ENCODE results near the gene REV3L.
"Not testable (repeated sequence)": the region's sequence is repeated elsewhere in the genome, so short reads cannot be mapped to it uniquely, and the experiment has no call there.

Gene REV3L

DNA sequence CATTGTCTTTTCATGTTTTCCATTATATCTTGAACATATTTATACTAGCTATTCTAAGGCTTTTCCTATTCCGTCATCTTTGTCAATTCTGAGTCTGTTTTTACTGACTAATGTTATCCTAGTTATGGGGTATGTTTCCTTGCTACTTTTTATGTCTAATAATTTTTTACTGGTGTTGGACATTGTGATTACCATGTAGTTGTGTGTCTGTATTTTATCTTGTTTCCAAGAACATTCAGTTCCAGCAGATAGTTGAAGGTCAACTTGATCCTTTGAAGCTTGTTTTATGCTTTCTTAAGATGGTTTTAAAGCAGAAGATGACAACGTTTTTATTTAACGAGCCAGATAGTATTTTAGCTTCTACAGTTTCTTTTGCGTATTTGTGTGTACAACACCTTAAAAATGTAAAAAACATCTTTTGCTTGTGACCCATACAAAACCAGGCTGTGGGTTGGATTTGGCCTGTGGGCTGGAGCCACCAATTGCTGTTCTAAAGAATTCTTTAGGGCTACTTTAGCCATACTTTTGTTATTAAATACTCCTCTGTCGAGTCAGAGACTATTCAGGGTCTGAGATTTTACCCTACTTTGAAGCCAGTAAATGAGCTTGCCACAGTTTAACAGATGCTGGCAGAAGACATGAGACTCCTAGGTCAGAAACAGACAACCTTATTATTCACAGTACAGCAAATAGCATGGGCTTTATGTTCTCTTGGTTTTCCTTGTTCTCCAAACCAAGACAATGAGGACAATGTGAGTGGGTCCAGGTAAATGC, 38.7 kb upstream of the REV3L start:
- Histone ChIP-seq H3K9me3 (ENCODE audit: control insufficient read depth, low read length) (no peaks in the 10 kb centered on the region), H3K4me3 (ENCODE audit: insufficient read depth, low read depth, low read length) (no peak overlapping the region), H3K27me3 (ENCODE audit: control insufficient read depth, insufficient read depth, low read length, poor library complexity, severe bottlenecking) (no peaks in the 10 kb centered on the region), H3K27ac (ENCODE audit: insufficient read depth, low read depth, low read length, poor library complexity, severe bottlenecking) (no peak overlapping the region), H3K36me3 (ENCODE audit: control insufficient read depth, insufficient read depth, low read length) (no peaks in the 10 kb centered on the region), H3K4me1 (ENCODE audit: control insufficient read depth, insufficient read depth, low read length) (no peaks in the 10 kb centered on the region)
- WGBS, 2 experiments = 93 to 95% methylated on average over 4 to 5 of the region's 5 CpGs

DNA sequence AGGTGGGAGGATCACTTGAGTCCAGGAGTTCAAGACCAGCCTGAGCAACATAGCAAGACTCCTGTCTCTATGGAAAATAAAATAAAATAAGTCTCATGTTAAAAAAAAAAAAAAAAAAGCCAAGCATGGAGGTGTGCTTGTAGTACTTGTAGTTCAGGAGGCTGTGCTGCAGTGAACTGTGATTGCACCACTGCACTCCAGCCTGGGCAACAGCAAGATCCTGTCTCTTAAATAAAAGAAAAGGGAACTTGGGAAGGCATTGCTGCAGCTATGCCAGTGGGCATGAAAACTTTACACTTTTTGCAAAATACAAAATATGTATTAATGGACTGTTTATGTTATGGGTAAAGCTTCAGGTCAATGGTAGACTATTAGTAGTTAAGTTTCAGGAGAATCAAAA, 37.5 kb upstream of the REV3L start:
- Histone ChIP-seq H3K4me1 (ENCODE audit: control insufficient read depth, insufficient read depth, low read length) (no peaks in the 10 kb centered on the region), H3K27ac (ENCODE audit: insufficient read depth, low read depth, low read length, poor library complexity, severe bottlenecking) (no peak overlapping the region), H3K27me3 (ENCODE audit: control insufficient read depth, insufficient read depth, low read length, poor library complexity, severe bottlenecking) (no peaks in the 10 kb centered on the region), H3K9me3 (ENCODE audit: control insufficient read depth, low read length) (no peaks in the 10 kb centered on the region), H3K36me3 (ENCODE audit: control insufficient read depth, insufficient read depth, low read length) (no peaks in the 10 kb centered on the region), H3K4me3 (ENCODE audit: insufficient read depth, low read depth, low read length) (no peak overlapping the region)

DNA sequence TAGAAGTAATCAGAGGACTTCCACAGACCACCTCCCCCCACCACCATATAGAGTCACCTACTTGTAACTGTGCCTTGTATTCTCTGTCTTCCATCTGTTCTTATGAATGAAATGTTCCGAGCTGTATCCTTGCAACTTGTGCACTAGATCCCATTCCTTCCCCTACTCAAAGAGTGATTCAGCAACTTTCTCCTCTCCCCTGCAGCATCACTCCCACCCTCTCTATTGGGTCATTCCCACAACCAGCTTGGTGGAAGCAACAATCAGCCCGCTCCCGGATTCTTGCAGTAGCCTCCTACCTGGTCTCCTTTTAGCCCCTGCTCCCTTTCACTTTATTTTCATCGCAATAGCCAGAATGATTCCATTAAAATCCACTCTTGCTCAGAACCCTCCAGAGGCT, 34.9 kb upstream of the REV3L start:
- H3K9me3 ChIP-seq (ENCODE audit: control insufficient read depth, low read length) = no peaks in the 10 kb centered on the region
- WGBS, 2 experiments = 88 to 89% methylated on average over 4 of the region's 4 CpGs
- H3K27ac ChIP-seq (ENCODE audit: insufficient read depth, low read depth, low read length, poor library complexity, severe bottlenecking) = no peak overlapping the region
- H3K4me1 ChIP-seq (ENCODE audit: control insufficient read depth, insufficient read depth, low read length) = no peaks in the 10 kb centered on the region
- H3K36me3 ChIP-seq (ENCODE audit: control insufficient read depth, insufficient read depth, low read length) = no peaks in the 10 kb centered on the region
- no peak overlapping the region for H3K4me3 ChIP-seq (ENCODE audit: insufficient read depth, low read depth, low read length)
- H3K27me3 ChIP-seq (ENCODE audit: control insufficient read depth, insufficient read depth, low read length, poor library complexity, severe bottlenecking) = no peaks in the 10 kb centered on the region

DNA sequence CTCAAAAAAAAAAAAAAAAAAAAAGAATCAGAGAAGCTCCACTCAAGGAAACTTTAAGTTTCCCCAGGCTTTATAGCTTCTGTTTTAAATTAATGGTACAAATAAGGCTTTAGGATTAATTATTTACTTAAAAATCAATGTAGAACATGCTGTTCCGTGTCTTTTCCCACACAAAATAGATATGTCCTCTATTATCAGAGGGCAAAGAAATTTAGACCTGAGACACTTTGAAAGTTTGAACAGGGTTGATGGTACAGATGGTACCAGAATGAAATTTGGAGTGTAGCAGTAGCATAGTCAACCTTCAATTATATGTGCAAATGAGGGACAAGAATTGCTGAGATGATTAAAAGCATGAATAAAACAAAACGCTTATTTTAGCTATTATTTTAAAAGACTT, 32.2 kb upstream of the REV3L start:
- Histone ChIP-seq H3K27me3 (ENCODE audit: control insufficient read depth, insufficient read depth, low read length, poor library complexity, severe bottlenecking) (no peaks in the 10 kb centered on the region), H3K36me3 (ENCODE audit: control insufficient read depth, insufficient read depth, low read length) (no peaks in the 10 kb centered on the region), H3K4me3 (ENCODE audit: insufficient read depth, low read depth, low read length) (no peak overlapping the region), H3K4me1 (ENCODE audit: control insufficient read depth, insufficient read depth, low read length) (no peaks in the 10 kb centered on the region), H3K27ac (ENCODE audit: insufficient read depth, low read depth, low read length, poor library complexity, severe bottlenecking) (no peak overlapping the region), H3K9me3 (ENCODE audit: control insufficient read depth, low read length) (no peaks in the 10 kb centered on the region)
- 80 to 100% methylated on average over 1 of the region's 2 CpGs for WGBS, 2 experiments

DNA sequence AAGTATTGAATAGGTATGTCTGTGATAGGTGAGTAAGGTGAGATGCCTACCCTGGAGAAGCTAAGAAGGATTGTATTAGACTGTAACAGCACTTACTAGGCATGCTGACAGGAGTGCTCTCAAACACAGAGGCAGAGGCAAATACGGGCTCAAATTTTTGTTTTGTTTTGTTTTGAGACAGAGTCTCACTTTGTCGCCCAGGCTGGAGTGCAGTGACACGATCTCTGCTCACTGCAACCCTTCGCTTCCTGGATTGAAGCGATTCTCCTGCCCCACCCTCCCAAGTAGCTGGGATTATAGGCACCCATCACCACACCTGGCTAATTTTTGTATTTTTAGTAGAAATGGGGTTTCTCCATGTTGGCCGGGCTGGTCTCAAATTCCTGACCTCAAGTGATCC, 31.5 kb upstream of the REV3L start:
- H3K4me1 ChIP-seq (ENCODE audit: control insufficient read depth, insufficient read depth, low read length); H3K27ac ChIP-seq (ENCODE audit: insufficient read depth, low read depth, low read length, poor library complexity, severe bottlenecking); H3K9me3 ChIP-seq (ENCODE audit: control insufficient read depth, low read length); H3K4me3 ChIP-seq (ENCODE audit: insufficient read depth, low read depth, low read length); H3K27me3 ChIP-seq (ENCODE audit: control insufficient read depth, insufficient read depth, low read length, poor library complexity, severe bottlenecking); H3K36me3 ChIP-seq (ENCODE audit: control insufficient read depth, insufficient read depth, low read length): not testable (repeated sequence)
- 92 to 94% methylated on average over 6 of the region's 6 CpGs for WGBS, 2 experiments

DNA sequence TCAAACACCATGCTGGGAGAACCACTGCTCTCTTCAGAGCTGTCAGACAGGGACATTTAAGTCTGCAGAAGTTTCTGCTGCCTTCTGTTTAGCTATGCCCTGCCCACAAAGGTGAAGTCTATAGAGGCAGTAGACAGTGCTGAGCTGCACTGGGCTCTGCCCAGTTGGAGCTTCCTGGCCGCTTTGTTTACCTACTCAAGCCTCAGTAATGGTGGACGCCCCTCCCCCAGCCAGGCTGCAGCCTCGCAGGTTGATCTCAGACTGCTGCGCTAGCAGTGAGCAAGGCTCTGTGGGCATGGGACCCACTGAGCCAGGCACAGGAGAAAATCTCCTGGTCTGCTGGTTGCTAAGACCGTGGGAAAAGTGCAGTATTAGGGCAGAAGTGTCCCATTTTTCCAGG, 24.2 kb upstream of the REV3L start:
- H3K9me3 ChIP-seq (ENCODE audit: control insufficient read depth, low read length); H3K36me3 ChIP-seq (ENCODE audit: control insufficient read depth, insufficient read depth, low read length); H3K4me1 ChIP-seq (ENCODE audit: control insufficient read depth, insufficient read depth, low read length); H3K4me3 ChIP-seq (ENCODE audit: insufficient read depth, low read depth, low read length); H3K27ac ChIP-seq (ENCODE audit: insufficient read depth, low read depth, low read length, poor library complexity, severe bottlenecking); H3K27me3 ChIP-seq (ENCODE audit: control insufficient read depth, insufficient read depth, low read length, poor library complexity, severe bottlenecking): not testable (repeated sequence)
- WGBS, 2 experiments = 75 to 77% methylated on average over 5 of the region's 5 CpGs

DNA sequence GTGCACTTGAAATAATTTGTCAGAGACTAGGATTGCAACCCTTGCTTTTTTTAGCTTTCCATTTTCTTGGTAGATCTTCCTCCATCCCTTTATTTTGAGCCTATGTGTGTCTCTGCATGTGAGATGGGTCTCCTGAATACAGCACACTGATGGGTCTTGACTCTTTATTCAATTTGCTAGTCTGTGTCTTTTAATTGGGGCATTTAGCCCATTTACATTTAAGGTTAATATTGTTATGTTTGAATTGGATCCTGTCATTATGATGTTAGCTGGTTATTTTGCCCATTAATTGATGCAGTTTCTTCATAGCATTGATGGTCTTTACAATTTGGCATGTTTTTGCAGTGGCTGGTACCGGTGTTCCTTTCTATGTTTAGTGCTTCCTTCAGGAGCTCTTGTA, 22.5 kb upstream of the REV3L start:
- not testable (repeated sequence) for H3K4me3 ChIP-seq (ENCODE audit: insufficient read depth, low read depth, low read length); H3K27me3 ChIP-seq (ENCODE audit: control insufficient read depth, insufficient read depth, low read length, poor library complexity, severe bottlenecking); H3K9me3 ChIP-seq (ENCODE audit: control insufficient read depth, low read length); H3K36me3 ChIP-seq (ENCODE audit: control insufficient read depth, insufficient read depth, low read length); H3K4me1 ChIP-seq (ENCODE audit: control insufficient read depth, insufficient read depth, low read length); H3K27ac ChIP-seq (ENCODE audit: insufficient read depth, low read depth, low read length, poor library complexity, severe bottlenecking)
- 100% methylated on average over 1 of the region's 1 CpG for WGBS, 2 experiments

DNA sequence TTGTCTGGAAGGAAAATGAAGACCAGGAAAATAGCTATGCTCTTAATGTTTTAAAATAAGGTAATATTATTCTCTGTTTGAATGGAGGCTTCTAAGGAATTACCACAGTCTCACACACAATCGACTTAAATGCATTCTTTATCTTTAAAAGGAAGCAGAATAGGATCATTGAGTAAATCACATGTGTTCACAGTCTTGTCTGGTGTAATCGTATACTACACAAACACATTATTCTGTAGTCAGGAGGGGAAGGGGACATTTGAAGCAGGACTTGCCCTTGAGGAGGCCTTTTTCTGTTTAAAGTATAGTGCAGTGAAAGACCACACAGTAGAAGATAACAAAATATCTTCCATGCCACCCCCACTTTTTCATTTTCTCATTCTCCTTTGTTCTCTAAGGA, 20.6 kb upstream of the REV3L start:
- H3K36me3 ChIP-seq (ENCODE audit: control insufficient read depth, insufficient read depth, low read length) = no peaks in the 10 kb centered on the region
- no peaks in the 10 kb centered on the region for H3K9me3 ChIP-seq (ENCODE audit: control insufficient read depth, low read length)
- H3K27me3 ChIP-seq (ENCODE audit: control insufficient read depth, insufficient read depth, low read length, poor library complexity, severe bottlenecking) = no peaks in the 10 kb centered on the region
- peaks cover 8% of the 10 kb centered on the region for H3K4me1 ChIP-seq (ENCODE audit: control insufficient read depth, insufficient read depth, low read length)
- WGBS, 2 experiments = 83% methylated on average over 1 of the region's 2 CpGs; no CpG with 5 or more reads in 1 of the 2 experiments
- H3K4me3 ChIP-seq (ENCODE audit: insufficient read depth, low read depth, low read length) = no peak overlapping the region
- no peak overlapping the region for H3K27ac ChIP-seq (ENCODE audit: insufficient read depth, low read depth, low read length, poor library complexity, severe bottlenecking)

DNA sequence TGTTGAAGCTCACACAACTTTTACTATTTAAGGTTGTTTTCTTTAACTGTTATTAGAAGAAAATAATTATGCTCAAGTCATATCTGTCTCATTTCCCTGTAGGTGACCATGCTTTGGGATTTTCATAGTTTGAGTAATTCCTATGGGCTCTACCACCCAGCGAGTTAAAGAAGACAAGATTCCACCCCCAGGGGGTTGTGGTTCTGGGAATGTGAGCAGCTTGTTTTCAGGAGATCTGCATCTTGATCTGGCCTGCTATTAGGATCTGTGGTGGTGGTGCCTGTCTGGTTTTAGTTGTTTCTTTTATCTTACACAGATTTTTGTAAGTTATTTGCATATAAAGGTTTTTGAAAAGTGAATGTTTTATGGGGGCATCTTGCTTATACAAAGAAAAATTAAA, 20.2 kb upstream of the REV3L start:
- WGBS, 2 experiments = 0 to 27% methylated on average over 1 of the region's 1 CpG
- H3K9me3 ChIP-seq (ENCODE audit: control insufficient read depth, low read length) = no peaks in the 10 kb centered on the region
- H3K36me3 ChIP-seq (ENCODE audit: control insufficient read depth, insufficient read depth, low read length) = no peaks in the 10 kb centered on the region
- no peak overlapping the region for H3K4me3 ChIP-seq (ENCODE audit: insufficient read depth, low read depth, low read length)
- no peaks in the 10 kb centered on the region for H3K27me3 ChIP-seq (ENCODE audit: control insufficient read depth, insufficient read depth, low read length, poor library complexity, severe bottlenecking)
- H3K4me1 ChIP-seq (ENCODE audit: control insufficient read depth, insufficient read depth, low read length) = peaks cover 8% of the 10 kb centered on the region
- no peak overlapping the region for H3K27ac ChIP-seq (ENCODE audit: insufficient read depth, low read depth, low read length, poor library complexity, severe bottlenecking)

DNA sequence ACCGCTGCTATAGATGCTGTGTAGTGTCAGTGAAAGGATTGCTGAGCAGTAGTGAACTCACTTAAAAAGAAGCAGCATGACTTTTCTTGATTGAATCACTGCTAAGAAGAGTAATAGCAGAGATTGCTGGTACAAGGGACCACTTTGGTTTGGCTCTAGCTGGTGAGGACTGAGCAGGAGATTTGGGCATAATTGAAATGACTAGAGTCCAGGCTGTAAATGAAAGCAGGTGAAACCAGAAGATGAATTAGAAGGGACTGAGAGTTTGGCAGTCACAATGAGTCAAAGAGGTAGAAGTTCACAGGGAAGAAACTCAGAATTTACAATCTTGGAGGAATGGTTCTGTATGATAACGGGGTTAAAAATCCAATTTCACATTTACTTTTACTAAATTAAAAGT, 19.1 kb upstream of the REV3L start:
- Histone ChIP-seq H3K9me3 (ENCODE audit: control insufficient read depth, low read length) (no peaks in the 10 kb centered on the region), H3K4me3 (ENCODE audit: insufficient read depth, low read depth, low read length) (no peak overlapping the region), H3K27me3 (ENCODE audit: control insufficient read depth, insufficient read depth, low read length, poor library complexity, severe bottlenecking) (no peaks in the 10 kb centered on the region), H3K4me1 (ENCODE audit: control insufficient read depth, insufficient read depth, low read length) (peaks cover 8% of the 10 kb centered on the region), H3K36me3 (ENCODE audit: control insufficient read depth, insufficient read depth, low read length) (no peaks in the 10 kb centered on the region), H3K27ac (ENCODE audit: insufficient read depth, low read depth, low read length, poor library complexity, severe bottlenecking) (no peak overlapping the region)
- WGBS, 2 experiments = 88 to 91% methylated on average over 1 of the region's 2 CpGs

DNA sequence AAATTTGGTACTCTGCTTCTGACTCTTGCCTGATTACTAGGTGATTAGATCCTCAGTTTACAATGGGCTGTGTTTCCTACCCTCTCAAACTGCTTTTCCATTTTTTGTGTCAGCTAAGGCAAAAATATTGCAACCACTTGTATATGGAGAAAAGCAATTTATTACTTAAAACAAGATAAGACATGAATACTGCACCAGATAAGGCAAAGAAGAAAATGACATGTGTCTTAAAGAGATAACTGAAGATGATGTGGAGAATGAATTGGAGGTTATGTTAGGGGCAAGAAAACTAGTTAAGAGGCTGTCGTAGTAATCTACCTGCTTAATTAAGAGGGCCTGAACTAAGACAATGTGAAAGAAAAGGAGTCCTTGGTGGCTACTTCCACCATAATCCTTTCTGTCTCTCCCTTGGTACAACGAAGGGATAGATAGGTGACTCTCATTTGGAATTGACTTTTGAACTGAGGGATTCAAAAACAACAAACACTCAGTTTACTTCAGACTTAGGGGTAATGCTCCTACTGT, 16.3 kb upstream of the REV3L start:
- H3K4me3 ChIP-seq (ENCODE audit: insufficient read depth, low read depth, low read length) = no peak overlapping the region
- no peaks in the 10 kb centered on the region for H3K9me3 ChIP-seq (ENCODE audit: control insufficient read depth, low read length)
- H3K4me1 ChIP-seq (ENCODE audit: control insufficient read depth, insufficient read depth, low read length) = peaks cover 8% of the 10 kb centered on the region
- H3K27ac ChIP-seq (ENCODE audit: insufficient read depth, low read depth, low read length, poor library complexity, severe bottlenecking) = no peak overlapping the region
- H3K36me3 ChIP-seq (ENCODE audit: control insufficient read depth, insufficient read depth, low read length) = no peaks in the 10 kb centered on the region
- WGBS, 2 experiments = 87 to 88% methylated on average over 2 of the region's 2 CpGs
- no peaks in the 10 kb centered on the region for H3K27me3 ChIP-seq (ENCODE audit: control insufficient read depth, insufficient read depth, low read length, poor library complexity, severe bottlenecking)

Measured in ectodermal cell (in vitro differentiated cells).